GM23338 (cell line): ENCODE results near the gene NEURL1. TPM values are rescaled to one million over a fixed set of nuclear protein-coding genes. Genes with fewer than 3 reads are reported as not detected.

Experiments used
- ATAC-seq: fragments of 200-7000 bp; cut with Tn5 transposase; 3 replicates; pipeline ENCODE4 v1.9.1; 2020
- DNase-seq: peaks from one replicate; pipeline ENCODE4 v3.0.0-alpha.2; 2015; ENCODE audit warnings: low spot score
- H2AFZ ChIP-seq: fragments of 200-600 bp; sonication (generic); 2 replicates; pipeline ENCODE4 v1.8.0; 2016; ENCODE audit warnings: antibody characterized with exemption, mild to moderate bottlenecking, moderate library complexity
- H3F3A ChIP-seq: fragments of 200-600 bp; sonication (generic); replicated peaks from 2 replicates; pipeline ENCODE4 v1.8.0; 2017; ENCODE audit warnings: antibody characterized with exemption, mixed run types, low read depth
- H3K27ac ChIP-seq: fragments of 200-600 bp; sonication (generic); 2 replicates; pipeline ENCODE4 v1.6.1; 2016; ENCODE audit warnings: low read depth
- H3K27me3 ChIP-seq: fragments of 200-600 bp; sonication (generic); 2 replicates; pipeline ENCODE4 v1.8.0; 2016; ENCODE audit warnings: mild to moderate bottlenecking, mixed run types, moderate library complexity; ENCODE audit not compliant: insufficient read depth
- H3K36me3 ChIP-seq: fragments of 200-600 bp; sonication (generic); 2 replicates; pipeline ENCODE4 v1.8.0; 2016; ENCODE audit warnings: mild to moderate bottlenecking; ENCODE audit not compliant: insufficient read depth
- H3K4me1 ChIP-seq: fragments of 200-600 bp; sonication (generic); 2 replicates; pipeline ENCODE4 v1.8.0; 2016; ENCODE audit warnings: mild to moderate bottlenecking, moderate library complexity; ENCODE audit not compliant: insufficient read depth
- H3K4me2 ChIP-seq: fragments of 200-600 bp; sonication (generic); 2 replicates; pipeline ENCODE4 v1.7.1; 2017; ENCODE audit warnings: mixed run types
- H3K4me3 ChIP-seq: fragments of 200-600 bp; sonication (generic); 2 replicates; pipeline ENCODE4 v1.6.1; 2016; ENCODE audit warnings: mixed run types
- H3K79me2 ChIP-seq: fragments of 200-600 bp; sonication (generic); replicated peaks from 2 replicates; pipeline ENCODE4 v1.8.0; 2017; ENCODE audit warnings: mild to moderate bottlenecking; ENCODE audit not compliant: insufficient read depth
- H3K9me2 ChIP-seq: fragments of 200-600 bp; sonication (generic); 2 replicates; pipeline ENCODE4 v1.8.0; 2017; ENCODE audit not compliant: insufficient read depth
- H4K20me1 ChIP-seq: fragments of 200-600 bp; sonication (generic); replicated peaks from 2 replicates; pipeline ENCODE4 v1.8.0; 2017; ENCODE audit warnings: mild to moderate bottlenecking; ENCODE audit not compliant: insufficient read depth
- H3K27ac Mint-ChIP-seq: 2 replicates; pipeline ENCODE4 v1.8.0; 2020; ENCODE audit warnings: inconsistent platforms, mild to moderate bottlenecking, moderate library complexity, mixed read lengths
- H3K27me3 Mint-ChIP-seq: 3 replicates; pipeline ENCODE4 v1.8.0; 2022; ENCODE audit warnings: low read depth, mild to moderate bottlenecking, moderate library complexity, mixed read lengths, inconsistent platforms; ENCODE audit not compliant: insufficient read depth, poor library complexity
- H3K36me3 Mint-ChIP-seq: 3 replicates; pipeline ENCODE4 v1.8.0; 2021; ENCODE audit warnings: low read depth, mild to moderate bottlenecking, inconsistent platforms, moderate library complexity, mixed read lengths
- H3K4me1 Mint-ChIP-seq: 3 replicates; pipeline ENCODE4 v1.8.0; 2020; ENCODE audit warnings: mild to moderate bottlenecking, inconsistent platforms, mixed read lengths
- H3K4me3 Mint-ChIP-seq: 3 replicates; pipeline ENCODE4 v1.8.0; 2021; ENCODE audit warnings: moderate library complexity, mild to moderate bottlenecking, inconsistent platforms, mixed read lengths
- H3K9me3 Mint-ChIP-seq: 3 replicates; pipeline ENCODE4 v1.8.0; 2020; ENCODE audit warnings: moderate library complexity, mild to moderate bottlenecking, inconsistent platforms, mixed read lengths
- CREB1 ChIP-seq: fragments of 250-450 bp; sonication (Bioruptor Pico); IDR thresholded peaks from 2 replicates; pipeline ENCODE4 v1.5.0; 2020; ENCODE audit warnings: low read depth, mild to moderate bottlenecking, moderate library complexity
- ETS1 ChIP-seq: IDR thresholded peaks from 2 replicates; pipeline ENCODE4 v1.6.1; 2016; ENCODE audit warnings: antibody characterized with exemption
- EZH2phosphoT487 ChIP-seq: fragments of 200-600 bp; sonication (generic); IDR thresholded peaks from one replicate; pipeline ENCODE4 v1.8.1; 2018; ENCODE audit warnings: antibody characterized with exemption; ENCODE audit not compliant: unreplicated experiment
- JUNB ChIP-seq: IDR thresholded peaks from one replicate; pipeline ENCODE4 v1.6.1; 2016; ENCODE audit warnings: antibody characterized with exemption; ENCODE audit not compliant: unreplicated experiment
- NANOG ChIP-seq: IDR thresholded peaks from 2 replicates; pipeline ENCODE4 v1.6.1; 2016; ENCODE audit warnings: antibody characterized with exemption, borderline replicate concordance
- REST ChIP-seq: IDR thresholded peaks from one replicate; pipeline ENCODE4 v1.6.1; 2018; ENCODE audit warnings: antibody characterized with exemption; ENCODE audit not compliant: unreplicated experiment
- STAT1 ChIP-seq: IDR thresholded peaks from one replicate; pipeline ENCODE4 v1.6.1; 2016; ENCODE audit warnings: antibody characterized with exemption; ENCODE audit not compliant: unreplicated experiment
- ZNF114 ChIP-seq: fragments of 250-450 bp; sonication (Bioruptor Pico); IDR thresholded peaks from 2 replicates; pipeline ENCODE4 v1.5.0; 2020; ENCODE audit warnings: mild to moderate bottlenecking, moderate library complexity
- ZNF331 ChIP-seq: fragments of 250-450 bp; sonication (Bioruptor Pico); IDR thresholded peaks from 2 replicates; pipeline ENCODE4 v1.5.0; 2020; ENCODE audit warnings: low read depth, mild to moderate bottlenecking, moderate library complexity
- polyA plus RNA-seq: library from polyadenylated mRNA; unstranded; fragments of >200 nt; fragmentation: Nextera tagmentation; extraction: Ambion mirVana; gene quantifications from 2 replicates; pipeline ENCODE4 v1.2.1, GENCODE V29; 2016
- total RNA-seq: library from RNA; depleted of rRNA; stranded (reverse); fragments of >200 nt; shearing (Covaris generic); gene quantifications from 2 replicates; pipeline ENCODE4 v1.2.3, GENCODE V29; 2014
- TF ChIP-seq, protein P1 (sequence below): fragments of 250-450 bp; sonication (Bioruptor Pico); IDR thresholded peaks from 2 replicates; pipeline ENCODE4 v1.5.0; 2020; ENCODE audit warnings: mild to moderate bottlenecking, moderate library complexity

The NEURL1 gene
- total and polyA plus RNA-seq, 2 experiments from 2014 or later = 0.82 to 1.1 TPM

DNA sequence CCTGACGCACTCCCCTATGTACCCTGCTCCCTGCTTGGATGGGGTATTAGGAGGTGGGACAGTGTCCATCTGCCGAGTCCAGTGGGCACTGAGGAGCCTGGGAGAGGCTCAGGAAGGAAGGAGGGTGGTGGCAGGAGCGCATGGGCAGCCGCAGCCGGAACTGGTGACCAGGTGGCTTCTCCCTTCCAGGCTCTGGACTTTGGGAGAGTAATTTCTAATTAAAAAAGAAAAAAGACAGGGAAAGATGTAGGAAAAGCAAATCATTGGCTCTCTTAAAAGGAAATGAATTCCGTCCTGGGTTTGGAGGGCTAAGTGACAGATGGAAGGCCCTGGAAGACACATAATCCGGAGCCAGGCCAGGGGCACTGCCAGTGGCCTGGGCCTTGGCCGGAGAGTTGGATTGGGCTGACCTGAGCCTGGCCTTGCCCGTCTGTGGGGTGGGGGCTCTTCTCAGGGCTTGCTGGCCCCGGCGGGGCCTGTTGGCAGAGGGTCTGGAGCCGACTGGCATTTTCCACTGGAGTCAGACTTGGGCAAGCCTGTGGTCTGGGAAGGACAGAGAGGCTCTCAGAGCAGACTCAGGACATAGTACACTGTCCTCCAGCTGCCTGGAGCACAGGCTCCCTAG, 63.0 kb downstream of the NEURL1 start:
- Mint-ChIP-seq H3K27me3 (peaks cover 18% of the 10 kb centered on the region), H3K9me3 (no peaks in the 10 kb centered on the region), H3K4me3 (peak overlapping the region; percentile 15; the same call in 1 of the 3 replicates), H3K4me1 (no peaks in the 10 kb centered on the region; the same call in 2 of the 3 replicates), H3K36me3 (no peaks in the 10 kb centered on the region), H3K27ac (no peak overlapping the region)
- H3K9me2 ChIP-seq = no peaks in the 10 kb centered on the region
- ATAC-seq (no peak), DNase-seq (no peak)
- H3K79me2 ChIP-seq = no peaks in the 10 kb centered on the region
- H3K27me3 ChIP-seq = peaks cover 18% of the 10 kb centered on the region
- H3K4me1 ChIP-seq = no peaks in the 10 kb centered on the region
- no peak overlapping the region for H3K27ac ChIP-seq
- H3K36me3 ChIP-seq = no peaks in the 10 kb centered on the region
- TF ChIP-seq ZNF114 (CRISPR knock-in tag) (no peak), EZH2phosphoT487 (no peak), STAT1 (no peak), ZNF331 (CRISPR knock-in tag) (no peak), JUNB (no peak), REST (no peak), CREB1 (CRISPR knock-in tag) (no peak), ETS1 (no peak), NANOG (no peak)
- TF ChIP-seq, protein P1, sequence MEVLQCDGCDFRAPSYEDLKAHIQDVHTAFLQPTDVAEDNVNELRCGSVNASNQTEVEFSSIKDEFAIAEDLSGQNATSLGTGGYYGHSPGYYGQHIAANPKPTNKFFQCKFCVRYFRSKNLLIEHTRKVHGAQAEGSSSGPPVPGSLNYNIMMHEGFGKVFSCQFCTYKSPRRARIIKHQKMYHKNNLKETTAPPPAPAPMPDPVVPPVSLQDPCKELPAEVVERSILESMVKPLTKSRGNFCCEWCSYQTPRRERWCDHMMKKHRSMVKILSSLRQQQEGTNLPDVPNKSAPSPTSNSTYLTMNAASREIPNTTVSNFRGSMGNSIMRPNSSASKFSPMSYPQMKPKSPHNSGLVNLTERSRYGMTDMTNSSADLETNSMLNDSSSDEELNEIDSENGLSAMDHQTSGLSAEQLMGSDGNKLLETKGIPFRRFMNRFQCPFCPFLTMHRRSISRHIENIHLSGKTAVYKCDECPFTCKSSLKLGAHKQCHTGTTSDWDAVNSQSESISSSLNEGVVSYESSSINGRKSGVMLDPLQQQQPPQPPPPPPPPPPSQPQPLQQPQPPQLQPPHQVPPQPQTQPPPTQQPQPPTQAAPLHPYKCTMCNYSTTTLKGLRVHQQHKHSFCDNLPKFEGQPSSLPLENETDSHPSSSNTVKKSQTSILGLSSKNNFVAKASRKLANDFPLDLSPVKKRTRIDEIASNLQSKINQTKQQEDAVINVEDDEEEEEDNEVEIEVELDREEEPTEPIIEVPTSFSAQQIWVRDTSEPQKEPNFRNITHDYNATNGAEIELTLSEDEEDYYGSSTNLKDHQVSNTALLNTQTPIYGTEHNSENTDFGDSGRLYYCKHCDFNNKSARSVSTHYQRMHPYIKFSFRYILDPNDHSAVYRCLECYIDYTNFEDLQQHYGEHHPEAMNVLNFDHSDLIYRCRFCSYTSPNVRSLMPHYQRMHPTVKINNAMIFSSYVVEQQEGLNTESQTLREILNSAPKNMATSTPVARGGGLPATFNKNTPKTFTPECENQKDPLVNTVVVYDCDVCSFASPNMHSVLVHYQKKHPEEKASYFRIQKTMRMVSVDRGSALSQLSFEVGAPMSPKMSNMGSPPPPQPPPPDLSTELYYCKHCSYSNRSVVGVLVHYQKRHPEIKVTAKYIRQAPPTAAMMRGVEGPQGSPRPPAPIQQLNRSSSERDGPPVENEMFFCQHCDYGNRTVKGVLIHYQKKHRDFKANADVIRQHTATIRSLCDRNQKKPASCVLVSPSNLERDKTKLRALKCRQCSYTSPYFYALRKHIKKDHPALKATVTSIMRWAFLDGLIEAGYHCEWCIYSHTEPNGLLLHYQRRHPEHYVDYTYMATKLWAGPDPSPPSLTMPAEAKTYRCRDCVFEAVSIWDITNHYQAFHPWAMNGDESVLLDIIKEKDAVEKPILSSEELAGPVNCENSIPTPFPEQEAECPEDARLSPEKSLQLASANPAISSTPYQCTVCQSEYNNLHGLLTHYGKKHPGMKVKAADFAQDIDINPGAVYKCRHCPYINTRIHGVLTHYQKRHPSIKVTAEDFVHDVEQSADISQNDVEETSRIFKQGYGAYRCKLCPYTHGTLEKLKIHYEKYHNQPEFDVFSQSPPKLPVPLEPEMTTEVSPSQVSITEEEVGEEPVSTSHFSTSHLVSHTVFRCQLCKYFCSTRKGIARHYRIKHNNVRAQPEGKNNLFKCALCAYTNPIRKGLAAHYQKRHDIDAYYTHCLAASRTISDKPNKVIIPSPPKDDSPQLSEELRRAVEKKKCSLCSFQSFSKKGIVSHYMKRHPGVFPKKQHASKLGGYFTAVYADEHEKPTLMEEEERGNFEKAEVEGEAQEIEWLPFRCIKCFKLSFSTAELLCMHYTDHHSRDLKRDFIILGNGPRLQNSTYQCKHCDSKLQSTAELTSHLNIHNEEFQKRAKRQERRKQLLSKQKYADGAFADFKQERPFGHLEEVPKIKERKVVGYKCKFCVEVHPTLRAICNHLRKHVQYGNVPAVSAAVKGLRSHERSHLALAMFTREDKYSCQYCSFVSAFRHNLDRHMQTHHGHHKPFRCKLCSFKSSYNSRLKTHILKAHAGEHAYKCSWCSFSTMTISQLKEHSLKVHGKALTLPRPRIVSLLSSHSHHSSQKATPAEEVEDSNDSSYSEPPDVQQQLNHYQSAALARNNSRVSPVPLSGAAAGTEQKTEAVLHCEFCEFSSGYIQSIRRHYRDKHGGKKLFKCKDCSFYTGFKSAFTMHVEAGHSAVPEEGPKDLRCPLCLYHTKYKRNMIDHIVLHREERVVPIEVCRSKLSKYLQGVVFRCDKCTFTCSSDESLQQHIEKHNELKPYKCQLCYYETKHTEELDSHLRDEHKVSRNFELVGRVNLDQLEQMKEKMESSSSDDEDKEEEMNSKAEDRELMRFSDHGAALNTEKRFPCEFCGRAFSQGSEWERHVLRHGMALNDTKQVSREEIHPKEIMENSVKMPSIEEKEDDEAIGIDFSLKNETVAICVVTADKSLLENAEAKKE = no peak
- H3F3A ChIP-seq = no peaks in the 10 kb centered on the region
- H3K4me2 ChIP-seq = no peak overlapping the region
- H2AFZ ChIP-seq = no peak overlapping the region
- H3K4me3 ChIP-seq = no peak overlapping the region
- H4K20me1 ChIP-seq = no peaks in the 10 kb centered on the region
